GM23248 (cell line): Measurements from ENCODE around the gene SSU72.

Source experiments
- EZH2 ChIP-seq: fragments of 200-600 bp; sonication (generic); IDR thresholded peaks from 2 replicates; pipeline ENCODE4 v1.6.1; 2018; ENCODE audit warnings: antibody characterized with exemption, mild to moderate bottlenecking; ENCODE audit not compliant: insufficient read depth, poor library complexity, severe bottlenecking
- EZH2phosphoT487 ChIP-seq: fragments of 200-600 bp; sonication (generic); IDR thresholded peaks from 2 replicates; pipeline ENCODE4 v1.6.1; 2018; ENCODE audit warnings: antibody characterized with exemption, moderate library complexity, mild to moderate bottlenecking, low read depth; ENCODE audit not compliant: insufficient read depth

DNA sequence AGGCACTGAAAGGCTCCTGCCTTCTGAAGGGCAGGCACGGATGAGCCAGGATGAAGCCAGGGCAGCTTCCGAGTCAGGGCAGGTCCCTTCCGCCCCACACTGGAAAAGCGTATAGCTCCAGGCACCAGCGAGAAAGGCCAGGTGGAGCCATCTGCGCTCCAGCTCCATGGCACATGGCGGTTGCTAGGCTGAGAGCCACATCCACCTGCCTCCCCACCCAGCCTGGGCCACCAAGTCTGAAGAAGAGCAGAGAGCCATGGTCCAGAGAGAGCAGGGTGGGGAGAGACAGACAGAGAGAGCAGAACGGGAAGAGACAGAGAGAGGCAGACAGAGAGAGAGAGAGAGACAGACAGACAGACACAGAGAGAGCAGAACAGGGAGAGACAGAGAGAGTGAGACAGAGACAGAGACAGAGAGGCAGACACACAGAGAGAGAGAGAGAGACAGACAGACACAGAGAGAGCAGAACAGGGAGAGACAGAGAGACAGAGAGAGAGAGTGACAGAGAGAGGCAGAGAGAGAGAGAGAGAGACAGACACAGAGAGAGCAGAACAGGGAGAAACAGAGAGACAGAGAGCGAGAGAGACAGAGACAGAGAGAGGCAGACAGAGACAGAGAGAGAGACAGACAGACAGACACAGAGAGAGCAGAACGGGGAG lies 20.1 kb upstream of the SSU72 start:
- TF ChIP-seq EZH2 = no peak
- no peak for TF ChIP-seq EZH2phosphoT487
